Germinal center (tissue), 1 donor: Measurements from ENCODE around the gene CYP17A1.

ENCODE experiments used
- DNase-seq: peaks from one replicate; pipeline ENCODE4 v3.0.0; 2012; ENCODE audit warnings: mixed read lengths, low spot score

CYP17A1 gene

DNA sequence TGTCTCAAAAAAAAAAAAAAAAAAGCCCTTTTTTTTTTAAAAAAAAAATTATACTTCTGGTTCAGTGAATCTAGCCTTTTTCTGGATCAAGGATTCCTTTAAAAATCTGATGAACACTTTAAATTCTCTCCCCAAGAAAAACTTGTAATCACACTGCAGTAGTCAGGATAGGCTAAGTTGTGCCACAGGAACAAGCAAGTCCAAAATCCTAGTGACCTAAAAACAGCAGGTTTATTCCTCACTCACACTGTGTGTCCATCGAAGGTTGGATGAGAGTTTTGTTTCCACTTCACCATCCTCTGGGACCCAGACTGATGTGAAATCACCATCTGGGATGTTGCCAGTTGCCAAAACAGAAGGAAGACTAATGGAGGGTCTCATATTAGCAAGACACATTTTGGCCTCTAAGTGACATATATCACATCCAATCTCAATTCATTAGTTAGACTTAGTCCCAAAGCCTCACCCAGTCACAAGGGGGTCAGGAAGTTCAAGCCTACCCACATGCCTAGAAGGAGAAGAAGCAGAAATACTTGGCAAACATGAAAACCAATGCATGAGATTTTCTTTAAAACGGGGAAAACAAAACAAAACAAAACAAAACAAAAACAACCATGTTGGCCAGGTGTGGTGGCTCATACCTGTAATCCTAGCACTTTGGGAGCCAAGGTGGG, 32.7 kb downstream of the CYP17A1 start:
- no peak for DNase-seq

DNA sequence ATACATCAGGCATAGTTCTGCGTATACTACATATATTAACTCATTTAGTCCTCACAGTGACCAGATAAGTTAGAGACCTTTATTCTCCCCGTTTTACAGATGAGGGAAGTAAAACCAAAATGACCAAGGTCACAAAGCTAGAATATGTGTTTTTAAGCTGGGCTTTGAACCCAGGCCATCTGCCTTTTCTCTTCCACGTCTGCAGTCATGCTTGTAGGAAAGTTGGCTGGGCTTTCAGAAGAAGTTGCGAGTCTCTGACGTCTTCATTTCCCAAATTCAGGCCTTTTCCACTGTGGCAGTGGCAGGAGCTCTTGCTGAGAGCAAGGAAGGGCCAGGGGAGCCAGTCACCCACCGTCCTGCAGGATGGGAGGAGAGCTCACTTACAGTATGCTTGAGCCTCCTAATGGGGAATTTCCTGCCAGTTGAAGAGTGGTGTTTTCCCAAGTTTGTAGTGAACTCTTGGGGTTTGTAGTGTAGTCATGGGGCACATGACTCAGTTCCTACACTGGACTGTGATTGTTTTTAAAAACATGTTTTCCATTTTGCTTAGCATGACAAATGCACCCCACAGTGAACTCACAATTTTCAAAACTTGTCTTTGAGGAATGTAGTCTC, 34.2 kb downstream of the CYP17A1 start:
- no peak for DNase-seq

DNA sequence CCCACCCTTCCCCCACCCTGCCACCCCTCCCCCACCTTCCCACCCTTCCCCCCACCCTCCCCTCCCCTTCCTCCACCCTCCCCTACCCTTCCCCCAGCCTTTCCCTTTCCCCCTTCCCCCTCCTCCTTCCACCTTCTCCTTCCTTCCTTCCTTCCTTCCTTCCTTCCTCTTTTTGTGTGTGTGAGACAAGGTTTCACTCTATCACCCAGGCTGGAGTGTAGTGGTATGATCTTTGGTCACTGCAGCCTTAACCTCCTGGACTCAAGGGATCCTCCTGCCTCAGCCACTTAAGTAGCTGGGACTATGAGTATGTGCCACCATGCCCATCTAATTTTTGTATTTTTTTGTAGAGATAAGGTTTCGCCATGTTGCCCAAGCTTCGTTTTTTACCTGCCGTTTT, 35.2 kb downstream of the CYP17A1 start:
- no peak for DNase-seq

DNA sequence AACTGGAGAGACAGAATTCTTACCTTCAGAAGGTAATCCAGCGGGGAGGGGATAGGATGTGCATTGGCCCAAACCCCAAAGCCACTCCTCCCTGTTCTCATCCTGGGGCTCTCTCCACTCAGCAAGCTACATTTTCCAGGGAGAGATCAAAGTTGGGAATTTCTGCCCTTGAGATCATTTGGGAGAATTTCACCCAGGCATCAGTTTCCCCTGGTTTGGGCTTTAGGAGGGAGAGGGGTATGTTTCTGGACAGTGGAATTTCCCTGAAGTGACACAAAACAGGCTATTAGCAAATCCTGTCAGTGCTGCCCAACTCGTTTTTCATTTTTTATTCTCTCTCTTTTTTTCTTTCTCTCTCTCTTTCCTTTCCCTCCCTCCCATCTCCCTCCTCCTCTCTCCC, 35.7 kb downstream of the CYP17A1 start:
- no peak for DNase-seq

DNA sequence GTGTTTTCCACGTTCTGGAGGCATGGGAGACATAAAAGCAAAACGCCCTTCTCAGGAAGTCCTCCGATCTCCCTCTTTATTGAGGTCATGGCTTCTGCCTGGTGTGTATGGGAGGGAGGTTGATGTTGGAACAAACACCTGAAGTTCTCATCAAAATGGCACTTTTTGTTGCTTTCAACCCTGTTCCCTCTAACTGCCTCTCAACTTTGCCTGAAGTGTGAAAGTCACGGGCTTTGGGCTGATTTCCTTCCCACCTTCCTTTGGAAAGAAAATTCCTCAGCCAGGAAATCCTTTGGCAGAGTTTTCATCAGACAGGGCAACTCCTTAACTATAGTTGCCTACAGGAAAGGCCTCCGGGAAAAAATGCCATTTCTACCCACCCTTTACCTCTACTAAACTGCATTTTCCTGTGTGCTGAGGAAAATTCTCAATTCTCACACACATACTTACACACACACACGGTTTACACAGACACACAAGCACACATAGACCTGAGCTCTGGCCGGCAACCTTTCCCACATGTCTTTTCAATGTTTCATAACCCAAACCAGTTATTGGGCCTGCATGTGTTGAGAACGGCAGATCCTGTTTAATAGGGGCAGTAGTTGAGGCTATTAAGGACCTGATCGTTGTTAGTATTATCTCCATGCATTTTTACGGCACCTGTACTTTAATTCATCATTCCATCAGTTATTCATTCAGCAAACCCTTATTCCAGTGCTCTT, 36.4 kb downstream of the CYP17A1 start:
- no peak for DNase-seq

DNA sequence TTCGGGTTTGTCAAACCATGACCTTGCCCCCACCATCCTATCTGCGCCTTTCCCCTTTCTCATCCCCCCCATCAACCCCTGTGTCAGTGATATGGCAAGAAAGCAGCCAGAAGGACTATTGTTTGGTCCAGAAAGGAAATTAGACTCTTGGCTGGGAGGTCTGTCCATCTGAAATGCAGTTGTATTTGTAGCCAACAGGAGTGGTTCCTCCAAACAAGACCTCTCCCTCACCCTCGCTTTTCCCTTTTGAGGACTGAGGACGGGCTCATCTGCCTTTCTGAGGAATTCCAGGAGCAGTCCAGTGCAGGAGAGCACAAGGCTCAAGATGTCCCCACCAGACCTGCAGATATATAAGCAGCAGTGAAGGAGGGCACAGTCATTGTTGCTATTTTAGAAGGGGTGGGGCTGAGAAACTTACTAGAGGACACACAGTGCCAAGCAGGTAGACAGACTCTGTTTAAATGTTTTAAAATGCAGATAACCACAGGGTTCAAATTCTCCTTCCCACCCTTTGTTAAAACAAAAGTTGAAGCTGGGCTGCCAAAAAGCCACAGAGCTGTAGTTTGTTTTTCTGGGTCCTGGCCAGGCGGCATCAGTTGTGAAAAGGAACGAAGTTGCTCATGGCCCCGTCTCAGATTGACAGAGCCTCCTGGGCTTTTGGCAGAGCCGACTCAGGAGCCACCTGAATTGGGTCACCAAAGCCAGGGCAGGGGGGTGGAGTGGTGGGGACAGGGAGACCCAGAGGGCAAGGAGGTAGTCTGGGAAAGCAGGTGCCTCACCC, 37.3 kb downstream of the CYP17A1 start:
- no peak for DNase-seq

DNA sequence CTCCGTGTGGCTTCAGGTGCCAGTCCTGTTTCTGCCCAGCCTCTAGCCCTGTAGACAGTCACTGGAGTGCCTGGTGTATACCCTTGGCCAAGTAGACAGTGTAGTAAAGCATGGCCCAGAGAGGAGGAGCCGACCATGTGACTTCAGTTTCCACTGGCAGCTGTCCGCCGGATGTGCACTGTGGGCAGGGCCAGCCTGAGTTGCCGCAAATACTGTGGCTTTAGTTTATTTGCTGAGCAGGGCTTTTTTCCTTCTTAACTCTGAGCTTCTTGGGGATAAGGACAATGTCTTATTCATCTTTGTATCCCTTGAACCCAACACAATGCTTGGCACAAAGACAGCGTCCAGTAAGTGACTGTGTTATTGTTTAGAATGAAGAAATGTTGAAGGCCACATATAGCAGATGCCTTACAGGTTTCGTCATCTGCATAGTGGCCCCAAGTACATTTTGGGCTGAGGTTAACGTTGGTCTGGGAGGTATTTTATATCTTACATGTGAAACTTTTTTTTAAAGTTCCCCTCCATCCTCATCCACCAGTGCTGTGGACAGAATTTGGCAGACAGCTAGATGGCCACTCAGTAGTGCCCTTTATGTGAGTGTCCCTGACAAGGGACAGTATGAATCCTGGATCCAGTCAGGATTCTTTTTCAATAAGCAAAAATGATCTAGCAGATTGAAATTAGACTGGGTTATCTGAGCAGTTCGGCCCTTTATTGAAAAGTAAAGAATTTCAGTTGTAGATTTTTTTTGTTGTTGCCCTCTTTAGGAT, 40.6 kb downstream of the CYP17A1 start:
- peak; percentile 66 for DNase-seq

DNA sequence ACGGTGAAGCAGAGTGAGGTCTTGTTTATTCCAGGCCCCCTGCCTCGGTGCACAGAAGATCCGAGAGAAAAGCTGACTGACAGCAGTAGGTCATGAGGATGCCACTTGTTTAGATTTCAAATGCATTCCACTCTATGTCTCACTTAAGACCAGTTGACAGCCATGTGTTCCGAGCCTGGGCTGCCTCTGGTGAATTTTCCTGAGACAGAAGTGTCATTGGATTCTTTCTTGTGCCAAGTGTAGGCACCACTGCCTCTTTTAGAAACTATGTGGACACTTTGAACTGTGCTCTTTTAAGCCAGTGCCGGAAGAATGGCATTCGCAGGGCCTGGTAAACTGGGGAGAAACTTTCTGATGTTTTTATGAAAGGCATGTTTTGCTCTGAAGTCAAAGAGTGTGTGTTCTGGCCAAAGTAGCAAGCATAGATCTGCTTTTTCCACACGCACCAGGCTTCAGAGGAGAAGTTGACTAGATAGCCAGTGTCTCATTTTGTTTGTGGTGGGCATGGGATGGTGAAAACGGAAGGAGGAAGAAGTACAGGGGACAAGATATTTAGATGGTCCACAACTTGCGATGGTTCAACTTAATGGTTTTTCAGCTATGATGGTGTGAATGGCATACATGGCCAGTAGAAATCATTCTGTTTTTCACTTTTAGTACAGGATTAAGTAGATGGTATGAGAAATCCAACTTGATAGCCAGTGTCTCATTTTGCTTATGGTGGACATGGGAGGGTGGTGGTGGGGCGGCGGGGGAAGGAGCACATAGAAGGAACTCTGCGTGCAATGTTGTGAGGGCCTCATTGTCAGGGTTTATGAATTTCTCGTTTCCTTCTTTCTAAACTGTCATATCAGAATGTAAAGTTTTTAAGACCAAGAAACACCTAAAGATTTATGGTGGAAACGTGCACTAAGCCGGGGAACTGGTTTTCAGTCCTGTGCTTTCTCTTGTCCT, 41.5 kb downstream of the CYP17A1 start:
- no peak for DNase-seq

DNA sequence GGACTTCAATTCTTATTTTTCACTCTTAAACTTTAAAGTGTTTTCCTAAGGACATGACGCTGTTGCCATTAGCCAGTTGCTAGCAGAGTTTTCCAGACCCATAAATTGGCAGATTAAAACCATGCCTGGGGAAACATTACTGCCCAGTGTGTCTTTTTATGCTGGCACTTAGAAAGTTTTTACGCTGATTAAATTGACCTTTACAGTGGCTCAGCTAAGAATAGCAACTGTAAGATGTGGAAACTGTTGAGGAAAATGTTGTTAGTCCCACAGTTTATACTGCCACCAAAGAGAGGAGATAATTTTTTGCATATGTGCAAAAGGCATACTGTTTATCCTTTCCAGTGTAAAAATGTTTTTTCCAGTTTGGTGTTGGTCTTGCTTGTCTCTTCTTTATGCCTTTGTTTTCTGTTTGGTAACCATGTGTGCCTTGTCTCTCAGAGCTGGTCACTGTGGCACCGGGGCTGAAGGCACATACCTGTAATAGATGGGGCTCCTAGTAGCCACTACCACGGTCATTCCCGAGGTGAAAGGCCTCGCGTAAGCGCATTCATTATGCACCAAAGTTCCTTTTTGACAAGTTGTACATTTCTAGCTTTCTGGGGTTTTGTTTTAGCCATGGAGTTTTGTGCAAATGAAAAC, 45.3 kb downstream of the CYP17A1 start:
- no peak for DNase-seq

DNA sequence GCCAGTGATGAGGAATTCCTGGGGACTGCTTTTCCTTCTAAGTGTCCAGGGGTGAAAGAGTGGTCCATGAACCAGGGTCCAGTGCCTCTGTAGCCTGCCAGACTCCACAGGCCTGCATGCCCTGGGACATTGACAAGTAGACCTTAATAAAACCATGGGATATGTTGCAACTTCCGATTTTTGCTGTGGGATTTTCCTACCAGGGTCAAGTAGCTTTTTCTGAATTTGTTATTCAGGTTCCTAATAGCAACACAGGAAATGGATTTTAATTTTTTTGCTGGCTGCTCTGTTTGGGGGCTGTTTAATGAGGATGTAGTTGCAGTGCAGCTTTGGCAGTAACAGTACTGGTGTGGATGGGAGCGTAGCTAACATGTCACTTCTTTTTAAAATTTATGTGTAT, 51.4 kb downstream of the CYP17A1 start:
- no peak for DNase-seq

DNA sequence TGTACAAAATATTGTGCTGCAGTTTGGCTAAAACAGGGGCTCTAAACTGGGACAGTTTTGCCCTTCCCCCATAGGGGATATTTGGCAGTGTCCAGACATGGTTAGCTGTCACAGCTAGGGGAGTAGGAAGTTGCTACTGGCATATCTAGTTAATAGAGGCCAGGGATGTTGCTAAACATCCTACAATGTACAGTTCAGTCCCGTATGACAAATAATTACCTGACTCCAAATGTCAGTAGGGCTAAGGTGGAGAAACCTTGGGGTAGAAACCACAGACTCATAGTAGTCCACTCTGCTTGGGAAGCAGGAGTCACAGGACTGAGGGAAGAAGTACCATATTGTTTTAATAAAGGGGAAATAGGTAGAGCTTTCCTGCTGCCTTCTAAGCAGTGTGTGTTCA, 53.6 kb downstream of the CYP17A1 start:
- no peak for DNase-seq

DNA sequence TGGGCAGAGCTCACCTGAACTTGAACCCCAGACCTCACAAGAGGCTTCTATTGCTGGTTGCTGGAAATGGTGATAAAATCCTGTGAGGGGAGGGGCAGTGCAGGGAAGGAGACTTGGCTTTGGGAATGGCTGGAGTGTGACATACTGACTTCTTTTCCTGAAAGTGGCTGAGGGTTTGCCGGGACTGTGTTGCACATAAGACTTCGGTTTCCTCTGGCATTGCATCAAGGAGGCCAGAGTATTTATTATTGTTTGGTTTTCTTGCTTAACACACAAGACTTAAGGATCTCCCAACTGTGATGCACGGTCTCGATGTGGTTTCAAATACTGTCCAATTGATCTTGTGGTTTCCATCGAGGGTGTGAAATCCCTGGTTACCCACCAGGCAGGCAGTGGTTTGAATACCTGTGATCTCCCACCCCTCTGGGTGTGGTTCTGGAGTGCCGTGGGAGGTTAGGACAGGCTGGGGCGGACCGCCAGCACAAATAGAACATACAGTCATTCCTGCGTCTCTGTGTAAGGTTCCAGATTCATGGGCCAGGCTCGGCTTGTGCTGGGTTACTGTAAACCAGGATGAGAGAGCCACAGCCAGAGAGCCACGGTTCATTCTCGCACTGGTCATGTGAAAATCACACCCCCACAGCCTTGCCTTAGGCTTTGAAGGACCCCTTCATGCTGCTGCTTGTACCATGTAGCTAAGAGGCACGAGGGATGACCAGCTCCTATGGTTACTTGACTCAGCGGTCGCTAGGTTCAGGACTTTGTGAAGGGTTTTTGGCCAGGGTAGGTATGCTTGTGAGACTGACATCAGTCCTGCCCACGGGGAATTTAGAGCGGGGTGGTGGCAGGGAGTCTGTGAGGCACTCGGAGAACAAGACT, 54.3 kb downstream of the CYP17A1 start:
- no peak for DNase-seq

DNA sequence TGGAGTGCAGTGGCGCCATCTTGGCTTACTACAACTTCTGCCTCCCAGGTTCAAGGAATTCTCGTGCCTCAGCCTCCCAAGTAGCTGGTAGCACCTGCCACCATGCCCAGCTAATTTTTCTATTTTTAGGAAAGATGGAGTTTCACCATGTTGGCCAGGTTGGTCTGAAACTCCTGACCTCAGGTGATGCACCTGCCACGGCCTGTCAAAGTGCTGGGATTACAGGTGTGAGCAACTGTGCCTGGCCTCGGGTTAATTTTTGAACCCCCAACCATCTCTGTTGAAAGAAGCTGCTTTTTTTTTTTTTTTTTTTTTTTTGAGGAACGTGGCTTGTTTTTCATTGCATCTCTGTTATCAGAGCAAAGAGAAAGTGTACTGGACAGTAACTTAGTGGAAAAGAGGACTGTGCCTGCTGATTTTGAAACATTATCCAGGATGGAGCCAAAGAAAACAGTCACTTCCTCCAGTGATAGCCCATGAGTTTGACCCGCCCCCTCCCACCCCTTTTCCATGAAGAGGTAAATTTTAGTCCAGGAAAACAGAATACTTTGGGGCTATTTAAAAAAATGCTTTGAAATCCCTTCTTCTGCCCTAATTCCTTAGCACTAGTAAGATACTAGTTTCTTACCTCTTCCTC, 55.2 kb downstream of the CYP17A1 start:
- no peak for DNase-seq

DNA sequence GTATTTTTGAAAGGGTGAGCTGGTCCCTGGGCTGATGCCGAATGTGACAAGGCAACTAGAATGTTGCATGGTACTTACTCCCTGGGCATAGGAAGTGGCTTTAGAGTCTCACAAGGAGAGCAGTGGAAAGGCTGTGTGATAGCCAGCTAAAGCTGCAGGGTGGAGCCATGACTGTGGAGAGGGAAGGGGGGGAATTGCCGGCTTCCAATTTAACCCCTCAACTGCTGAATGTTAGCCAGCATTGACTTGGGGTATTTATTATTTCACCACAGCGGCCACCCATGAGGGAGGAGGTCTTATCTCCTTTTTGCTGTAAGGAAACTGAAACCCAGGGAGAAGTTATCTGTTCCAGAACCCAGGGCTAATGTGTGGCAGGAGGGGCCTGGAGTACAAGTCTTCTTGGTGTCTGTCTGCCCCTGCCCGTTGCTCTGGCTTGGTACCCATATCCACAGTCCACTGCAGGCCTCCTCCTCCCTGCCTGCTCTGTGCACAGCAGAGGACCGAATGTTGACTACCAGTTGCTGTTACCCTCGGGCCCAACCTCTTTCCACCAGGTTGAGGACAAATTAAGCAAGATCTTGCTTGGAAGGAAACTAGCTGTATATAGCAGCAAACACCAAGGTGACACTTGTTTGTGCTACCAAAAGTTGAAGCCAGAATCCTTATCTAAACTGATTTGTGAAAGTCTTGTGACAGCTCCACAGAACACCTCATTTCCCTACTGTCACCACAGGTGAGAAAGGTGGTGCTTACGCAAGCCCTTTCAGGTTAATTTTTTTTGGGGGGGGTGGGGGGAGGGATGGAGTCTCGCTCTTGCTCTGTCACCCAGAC, 55.9 kb downstream of the CYP17A1 start:
- DNase-seq: no peak
